ENCODE data around the gene C11orf21.

GRCh38 chr11:2342981-2343380 is 41.3 kb upstream of the C11orf21 start:
- TF ChIP-seq CTCF (IDR thresholded peaks at IDR 0.05; ENCODE audit: insufficient read depth, low read length) (no peak), REST (IDR thresholded peaks at IDR 0.05; ENCODE audit: insufficient replicate concordance, low read depth) (no peak)
